SU-DHL-6 (cell line): ENCODE measurements around the gene CCDC187.

Experiments used
- H2AFZ ChIP-seq: fragments of 200-600 bp; sonication (generic); 2 replicates; pipeline ENCODE4 v1.6.1; 2014; ENCODE audit warnings: low read depth, mild to moderate bottlenecking, moderate library complexity, mixed read lengths, antibody characterized with exemption, low read length; ENCODE audit not compliant: severe bottlenecking
- H3F3A ChIP-seq: fragments of 200-600 bp; shearing (Covaris generic); 2 replicates; pipeline ENCODE4 v1.6.0; 2016; ENCODE audit warnings: antibody characterized with exemption, mild to moderate bottlenecking; ENCODE audit not compliant: insufficient read depth
- H3K27ac ChIP-seq: fragments of 200-600 bp; sonication (generic); 2 replicates; pipeline ENCODE4 v1.5.1; 2016; ENCODE audit warnings: low read depth, mild to moderate bottlenecking, low read length, moderate library complexity, mixed read lengths
- H3K27me3 ChIP-seq: fragments of 200-600 bp; sonication (generic), shearing (Covaris generic); 2 replicates; pipeline ENCODE4 v1.6.0; 2014; ENCODE audit warnings: mild to moderate bottlenecking, low read length
- H3K36me3 ChIP-seq: fragments of 200-600 bp; sonication (generic); 2 replicates; pipeline ENCODE4 v1.6.1; 2014; ENCODE audit warnings: mild to moderate bottlenecking, low read length, mixed read lengths
- H3K4me2 ChIP-seq: fragments of 300-600, 200-600 bp; shearing (Covaris generic), sonication (generic); 2 replicates; pipeline ENCODE4 v1.6.0; 2014; ENCODE audit warnings: low read length, low read depth, mild to moderate bottlenecking; ENCODE audit not compliant: poor library complexity, severe bottlenecking
- H3K4me3 ChIP-seq: fragments of 200-600 bp; sonication (generic); 2 replicates; pipeline ENCODE4 v1.5.1; 2014; ENCODE audit warnings: antibody characterized with exemption, low read length, mild to moderate bottlenecking, mixed read lengths; ENCODE audit not compliant: insufficient read depth, poor library complexity, severe bottlenecking
- H3K79me2 ChIP-seq: fragments of 200-600 bp; sonication (generic); 2 replicates; pipeline ENCODE4 v1.6.1; 2014; ENCODE audit warnings: mild to moderate bottlenecking, low read length, moderate library complexity; ENCODE audit not compliant: insufficient read depth
- H3K9ac ChIP-seq: fragments of 200-600 bp; sonication (generic); 2 replicates; pipeline ENCODE4 v1.7.0; 2014; ENCODE audit warnings: mild to moderate bottlenecking, low read length
- H3K9me2 ChIP-seq: fragments of 200-600 bp; sonication (generic); replicated peaks from 2 replicates; pipeline ENCODE4 v1.6.1; 2014; ENCODE audit warnings: low read length; ENCODE audit not compliant: insufficient read depth
- H3K9me3 ChIP-seq: fragments of 200-600 bp; sonication (generic); 2 replicates; pipeline ENCODE4 v1.6.1; 2014; ENCODE audit warnings: low read length, mixed read lengths; ENCODE audit not compliant: insufficient read depth
- H4K20me1 ChIP-seq: fragments of 200-600 bp; sonication (generic); 2 replicates; pipeline ENCODE4 v1.6.1; 2014; ENCODE audit warnings: low read depth, mild to moderate bottlenecking, antibody characterized with exemption, low read length, moderate library complexity, mixed read lengths
- EZH2phosphoT487 ChIP-seq: fragments of 200-600 bp; sonication (generic), shearing (Covaris generic); conservative IDR thresholded peaks from 2 replicates; pipeline ENCODE4 v1.6.1; 2018; ENCODE audit warnings: mild to moderate bottlenecking, antibody characterized with exemption, low read length, moderate library complexity, mixed read lengths
- TF ChIP-seq, protein P1 (sequence below): fragments of 200-600 bp; sonication (generic); IDR thresholded peaks from one replicate; pipeline ENCODE4 v1.5.1; 2017; ENCODE audit warnings: antibody characterized with exemption, mild to moderate bottlenecking, low read length, moderate library complexity; ENCODE audit not compliant: insufficient read depth, poor library complexity, severe bottlenecking

CCDC187 gene

GRCh38 chr9:136228107-136228875, 75.6 kb downstream of the CCDC187 start:
- H3K27me3 ChIP-seq, result no peaks in the 10 kb centered on the region
- no peaks in the 10 kb centered on the region for H3K9me2 ChIP-seq
- no peaks in the 10 kb centered on the region for H3K9me3 ChIP-seq
- H3K9ac ChIP-seq, result no peak overlapping the region
- peaks cover 38% of the 10 kb centered on the region for H3F3A ChIP-seq
- H3K79me2 ChIP-seq, result peaks cover 61% of the 10 kb centered on the region
- H2AFZ ChIP-seq, result no peak overlapping the region
- no peaks in the 10 kb centered on the region for H4K20me1 ChIP-seq
- H3K4me3 ChIP-seq, result no peak overlapping the region
- H3K36me3 ChIP-seq, result no peaks in the 10 kb centered on the region; the same call in 1 of the 2 replicates
- H3K27ac ChIP-seq, result peak overlapping the region; percentile 20; the same call in 1 of the 2 replicates
- TF ChIP-seq, protein P1, sequence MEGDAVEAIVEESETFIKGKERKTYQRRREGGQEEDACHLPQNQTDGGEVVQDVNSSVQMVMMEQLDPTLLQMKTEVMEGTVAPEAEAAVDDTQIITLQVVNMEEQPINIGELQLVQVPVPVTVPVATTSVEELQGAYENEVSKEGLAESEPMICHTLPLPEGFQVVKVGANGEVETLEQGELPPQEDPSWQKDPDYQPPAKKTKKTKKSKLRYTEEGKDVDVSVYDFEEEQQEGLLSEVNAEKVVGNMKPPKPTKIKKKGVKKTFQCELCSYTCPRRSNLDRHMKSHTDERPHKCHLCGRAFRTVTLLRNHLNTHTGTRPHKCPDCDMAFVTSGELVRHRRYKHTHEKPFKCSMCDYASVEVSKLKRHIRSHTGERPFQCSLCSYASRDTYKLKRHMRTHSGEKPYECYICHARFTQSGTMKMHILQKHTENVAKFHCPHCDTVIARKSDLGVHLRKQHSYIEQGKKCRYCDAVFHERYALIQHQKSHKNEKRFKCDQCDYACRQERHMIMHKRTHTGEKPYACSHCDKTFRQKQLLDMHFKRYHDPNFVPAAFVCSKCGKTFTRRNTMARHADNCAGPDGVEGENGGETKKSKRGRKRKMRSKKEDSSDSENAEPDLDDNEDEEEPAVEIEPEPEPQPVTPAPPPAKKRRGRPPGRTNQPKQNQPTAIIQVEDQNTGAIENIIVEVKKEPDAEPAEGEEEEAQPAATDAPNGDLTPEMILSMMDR, result no peak
- TF ChIP-seq EZH2phosphoT487, result no peak
- H3K4me2 ChIP-seq, result no peak overlapping the region

- Histone ChIP-seq H3K27ac (peak overlapping the region; percentile 98), H2AFZ (no peak overlapping the region), H3K9me3 (no peaks in the 10 kb centered on the region), H3K9ac (peak overlapping the region; percentile 60), H4K20me1 (no peaks in the 10 kb centered on the region), H3K79me2 (peaks cover 53% of the 10 kb centered on the region), H3K9me2 (no peaks in the 10 kb centered on the region), H3F3A (peaks cover 41% of the 10 kb centered on the region), H3K4me3 (no peak overlapping the region), H3K36me3 (no peaks in the 10 kb centered on the region; the same call in 1 of the 2 replicates), H3K27me3 (no peaks in the 10 kb centered on the region), H3K4me2 (peak overlapping the region; percentile 68)
- TF ChIP-seq EZH2phosphoT487, result no peak
- TF ChIP-seq, protein P1, result no peak
Observed at GRCh38 chr9:136226680-136227407, 77.0 kb downstream of the CCDC187 start.

GRCh38 chr9:136225748-136226679, 77.9 kb downstream of the CCDC187 start:
- Histone ChIP-seq H3K4me3 (no peak overlapping the region), H3K9me3 (no peaks in the 10 kb centered on the region), H4K20me1 (no peaks in the 10 kb centered on the region), H3K9me2 (no peaks in the 10 kb centered on the region), H3K27me3 (no peaks in the 10 kb centered on the region), H3K36me3 (no peaks in the 10 kb centered on the region; the same call in 1 of the 2 replicates), H3K4me2 (peak overlapping the region; percentile 68), H3K9ac (peak overlapping the region; percentile 60), H3K27ac (peak overlapping the region; percentile 98), H2AFZ (no peak overlapping the region), H3K79me2 (peaks cover 53% of the 10 kb centered on the region), H3F3A (peaks cover 41% of the 10 kb centered on the region)
- TF ChIP-seq, protein P1, result peak; percentile 95
- no peak for TF ChIP-seq EZH2phosphoT487
